Esophagus muscularis mucosa (tissue), 3 donors: ENCODE data around the gene ABCC12.
"Not testable (repeated sequence)": the region's sequence is repeated elsewhere in the genome, so short reads cannot be mapped to it uniquely, and the experiment has no call there.

ENCODE experiments used
- POLR2A ChIP-seq: fragments of 450-650 bp; IDR thresholded peaks from one replicate; pipeline ENCODE4 v1.6.1; 2017; ENCODE audit warnings: antibody characterized with exemption, moderate library complexity, mild to moderate bottlenecking, low read depth
- TF ChIP-seq, protein P1 (sequence below), 3 experiments: fragments of 200-600 bp in 2 of 3; fragments of 450-650 bp in 1 of 3; sonication (generic) in 2 of 3; IDR thresholded peaks; one replicate each; pipeline ENCODE4 v1.5.1; 2017 to 2019; ENCODE audit warnings: antibody characterized with exemption in 3 of 3, mild to moderate bottlenecking in 2 of 3, moderate library complexity in 1 of 3

DNA sequence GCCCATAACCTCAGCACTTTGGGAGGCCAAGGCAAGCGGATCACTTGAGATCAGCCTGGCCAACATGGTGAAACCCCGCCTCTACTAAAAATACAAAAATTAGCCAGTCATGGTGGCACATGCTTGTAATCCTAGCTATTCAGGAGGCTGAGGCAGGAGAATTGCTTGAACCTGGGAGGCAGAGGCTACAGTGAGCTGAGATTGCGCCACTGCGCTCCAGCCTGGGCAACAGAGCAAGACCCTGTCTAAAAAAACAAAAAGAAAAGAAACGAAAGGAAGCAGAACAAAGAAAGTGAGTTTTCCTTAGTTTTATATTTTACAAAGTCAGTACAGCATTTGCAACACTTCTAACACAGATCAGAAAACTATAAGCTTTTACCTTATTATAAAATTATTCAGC is 10.8 kb upstream of the ABCC12 start:
- not testable (repeated sequence) for TF ChIP-seq POLR2A
- TF ChIP-seq, protein P1, sequence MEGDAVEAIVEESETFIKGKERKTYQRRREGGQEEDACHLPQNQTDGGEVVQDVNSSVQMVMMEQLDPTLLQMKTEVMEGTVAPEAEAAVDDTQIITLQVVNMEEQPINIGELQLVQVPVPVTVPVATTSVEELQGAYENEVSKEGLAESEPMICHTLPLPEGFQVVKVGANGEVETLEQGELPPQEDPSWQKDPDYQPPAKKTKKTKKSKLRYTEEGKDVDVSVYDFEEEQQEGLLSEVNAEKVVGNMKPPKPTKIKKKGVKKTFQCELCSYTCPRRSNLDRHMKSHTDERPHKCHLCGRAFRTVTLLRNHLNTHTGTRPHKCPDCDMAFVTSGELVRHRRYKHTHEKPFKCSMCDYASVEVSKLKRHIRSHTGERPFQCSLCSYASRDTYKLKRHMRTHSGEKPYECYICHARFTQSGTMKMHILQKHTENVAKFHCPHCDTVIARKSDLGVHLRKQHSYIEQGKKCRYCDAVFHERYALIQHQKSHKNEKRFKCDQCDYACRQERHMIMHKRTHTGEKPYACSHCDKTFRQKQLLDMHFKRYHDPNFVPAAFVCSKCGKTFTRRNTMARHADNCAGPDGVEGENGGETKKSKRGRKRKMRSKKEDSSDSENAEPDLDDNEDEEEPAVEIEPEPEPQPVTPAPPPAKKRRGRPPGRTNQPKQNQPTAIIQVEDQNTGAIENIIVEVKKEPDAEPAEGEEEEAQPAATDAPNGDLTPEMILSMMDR (IDR thresholded peaks at IDR 0.05) = not testable (repeated sequence)
